CD4-positive, alpha-beta T cell treated with Interleukin-1 beta for 1 hour (primary cell): ENCODE results near the gene ZSCAN29.

Experiments
- DNase-seq, 2 donors: peaks; one replicate each; pipeline ENCODE4 v3.0.0-alpha.2; 2020 to 2022

Gene ZSCAN29

DNA sequence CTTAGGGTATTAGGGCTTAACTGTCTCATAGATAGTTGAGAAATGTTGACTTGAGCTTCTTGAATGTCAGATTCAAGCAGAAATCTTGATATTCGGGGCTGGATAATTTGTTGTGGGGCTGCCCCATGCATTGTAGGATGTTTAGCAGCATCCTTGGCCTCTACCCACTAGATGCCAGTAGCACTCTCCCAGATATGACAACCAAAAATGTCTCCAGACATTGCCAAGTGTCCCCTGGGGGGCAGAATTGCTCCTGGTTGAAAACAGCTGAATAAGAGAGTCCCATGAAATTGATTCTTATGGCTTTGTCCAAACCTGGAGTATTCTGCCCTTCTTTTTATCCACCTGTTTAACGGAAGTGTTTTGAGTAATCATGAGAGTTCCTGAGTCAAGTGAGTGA lies 24.5 kb downstream of the ZSCAN29 start:
- DNase-seq, result no peak

DNA sequence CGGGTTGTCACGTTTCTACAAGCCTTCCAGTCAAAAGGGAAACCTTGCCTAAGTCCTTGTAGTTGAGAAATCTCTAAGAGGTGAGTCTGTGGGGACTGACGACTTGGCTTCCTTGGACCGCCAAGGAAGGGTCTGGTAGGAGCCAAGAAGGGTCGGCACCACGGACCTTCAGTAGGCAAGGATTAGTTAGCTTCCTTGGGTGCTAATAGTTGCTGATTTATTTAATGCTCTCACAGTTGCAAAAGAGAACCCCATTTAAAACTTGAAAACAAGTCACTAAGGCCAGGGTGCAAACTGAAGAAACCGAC lies 40.1 kb downstream of the ZSCAN29 start:
- no peak for DNase-seq

DNA sequence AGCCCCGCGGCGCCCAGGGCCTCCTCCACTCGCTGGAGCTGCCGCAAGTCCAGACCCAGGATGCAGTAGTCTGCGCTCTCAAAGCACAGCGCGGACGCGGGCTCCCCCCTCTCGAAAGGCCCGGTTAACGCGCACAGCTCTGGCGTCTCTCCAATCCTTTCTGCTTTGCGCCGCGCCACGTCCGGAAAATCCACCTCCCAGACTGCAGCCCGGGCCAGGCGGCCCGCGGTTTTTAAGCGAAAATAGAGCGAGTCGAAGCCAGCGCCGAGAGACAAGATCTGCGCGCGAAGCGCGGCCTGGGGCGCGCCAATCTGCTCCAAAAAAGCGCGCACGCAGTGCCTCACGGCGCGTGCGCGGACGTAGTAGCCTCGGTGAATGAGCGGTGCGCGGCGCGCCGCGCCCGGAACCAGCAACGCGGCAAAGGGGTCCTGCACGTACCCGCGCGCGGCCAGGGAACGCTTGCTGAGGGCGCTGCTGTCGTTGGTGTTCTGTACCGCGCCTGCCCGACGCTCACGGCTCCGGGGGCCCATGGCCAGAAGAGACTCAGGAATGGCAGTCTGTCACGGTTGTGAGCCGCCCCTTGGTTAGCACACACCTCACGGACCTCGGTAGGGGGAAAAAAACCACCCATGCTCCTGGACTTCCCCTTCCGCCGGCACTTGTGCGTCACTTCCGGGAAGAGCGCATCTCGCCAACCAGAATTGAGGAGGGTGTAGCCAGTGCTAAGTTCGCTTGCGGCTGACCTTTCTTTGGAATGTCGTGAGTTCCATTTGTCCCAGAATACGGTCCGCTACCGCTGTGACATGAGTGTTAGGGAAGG lies 40.7 kb downstream of the ZSCAN29 start, which contains the start of gene LCMT2:
Gene LCMT2 (minus strand): TSS at position 614 of the 820 bp plus-strand sequence. CDS start 84 bp downstream, at position 530.
- DNase-seq, result peak; percentile 93

DNA sequence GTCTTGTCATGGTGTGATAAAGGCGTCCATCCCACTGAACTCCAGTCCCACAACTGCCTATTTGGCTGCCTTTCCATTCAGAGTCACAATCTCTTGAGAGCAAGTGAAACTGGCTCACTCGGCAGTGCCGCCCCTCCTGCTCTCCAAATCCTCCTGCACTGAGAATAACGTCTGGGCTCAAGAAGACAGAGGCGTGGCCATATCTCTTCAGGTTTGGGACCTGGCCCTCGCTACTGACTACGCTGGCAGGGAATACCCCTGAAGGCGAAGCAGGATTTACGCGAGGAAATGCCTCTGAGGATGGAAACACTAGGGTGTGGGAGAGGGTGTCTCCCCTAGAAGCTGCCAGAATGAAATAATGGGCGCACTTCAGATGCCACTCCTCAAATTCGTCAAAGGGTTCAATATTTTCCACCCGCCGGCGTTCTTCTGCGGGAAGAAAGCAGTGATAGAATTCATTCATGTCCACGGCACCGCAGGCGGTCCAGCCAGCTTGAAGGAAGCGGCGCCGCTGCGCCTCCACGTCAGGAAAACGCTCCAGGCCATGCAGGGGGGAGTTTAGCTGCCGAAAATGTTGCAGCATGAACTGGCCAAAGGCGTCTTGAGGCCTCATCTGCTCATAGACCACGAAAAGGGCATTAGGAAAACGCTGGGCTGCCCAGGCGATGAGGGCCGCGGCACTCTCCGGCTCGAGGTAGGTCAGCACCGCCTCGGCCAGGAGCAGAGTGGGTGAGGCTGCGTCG lies 41.5 kb downstream of the ZSCAN29 start:
- DNase-seq, result no peak

DNA sequence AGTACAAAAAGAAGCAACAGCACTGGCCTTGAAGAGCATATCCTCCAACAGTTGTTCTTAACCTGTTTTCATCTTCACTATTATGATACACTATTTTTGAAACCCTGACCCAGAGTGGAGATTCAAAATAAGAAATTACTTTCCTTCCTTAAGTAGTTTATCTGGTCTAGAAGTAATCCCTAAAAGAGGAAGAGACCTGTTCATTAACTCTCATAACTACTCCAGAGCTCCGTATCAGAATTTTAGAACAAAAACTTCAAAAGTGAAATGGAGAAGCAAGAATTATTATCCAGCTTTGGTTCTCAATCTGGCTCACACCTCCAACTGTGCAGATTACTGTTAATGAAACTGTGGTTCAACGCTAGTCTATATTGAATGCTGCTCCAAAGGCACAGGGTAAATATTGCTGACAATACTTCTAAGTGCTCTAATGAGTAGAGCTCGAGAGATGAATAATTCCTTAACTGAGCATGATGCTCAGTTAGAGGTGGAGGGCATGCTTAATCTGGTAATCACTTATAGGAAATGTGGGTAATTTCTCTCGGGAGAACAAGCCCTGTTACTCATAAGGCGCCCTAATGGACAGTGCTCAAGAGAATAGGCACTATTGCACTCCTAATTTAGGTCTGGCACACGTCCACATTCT lies 45.7 kb downstream of the ZSCAN29 start:
- DNase-seq, result no peak

DNA sequence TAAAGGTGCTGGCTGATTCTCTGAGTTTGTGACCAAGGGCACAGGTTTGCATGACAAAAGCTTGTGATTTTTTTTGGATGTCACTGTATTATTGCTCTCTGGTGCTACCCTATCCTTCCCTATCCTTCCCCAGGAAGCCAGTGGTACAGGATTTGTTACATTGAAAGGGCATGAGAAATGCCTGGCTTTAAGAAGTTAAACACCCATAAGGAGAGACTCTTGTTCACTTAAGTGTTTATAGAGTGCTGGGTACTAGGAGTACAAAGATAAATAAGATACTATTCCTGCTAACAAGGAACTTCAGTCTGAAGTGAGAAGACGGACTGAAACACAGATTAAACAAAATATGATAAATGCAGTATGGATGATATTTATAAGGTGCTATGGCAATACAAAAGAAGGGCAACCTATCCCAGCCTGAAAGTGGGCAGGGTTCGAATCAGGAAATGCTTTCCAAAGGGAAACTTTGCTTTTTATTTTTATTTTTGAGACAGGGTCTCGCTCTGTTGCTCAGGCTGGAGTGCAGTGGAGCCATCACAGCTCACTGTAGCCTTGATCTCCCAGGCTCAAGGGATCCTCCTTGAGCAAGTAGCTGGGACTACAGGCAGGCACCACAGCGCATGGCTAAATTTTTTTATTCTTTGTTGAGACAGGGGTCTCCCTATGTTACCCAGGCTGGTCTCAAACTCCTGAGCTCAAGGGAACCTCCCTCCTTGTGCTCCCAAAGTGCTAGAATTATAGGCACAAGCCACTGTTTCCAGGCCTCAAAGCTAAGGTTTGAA lies 51.7 kb downstream of the ZSCAN29 start:
- no peak for DNase-seq

DNA sequence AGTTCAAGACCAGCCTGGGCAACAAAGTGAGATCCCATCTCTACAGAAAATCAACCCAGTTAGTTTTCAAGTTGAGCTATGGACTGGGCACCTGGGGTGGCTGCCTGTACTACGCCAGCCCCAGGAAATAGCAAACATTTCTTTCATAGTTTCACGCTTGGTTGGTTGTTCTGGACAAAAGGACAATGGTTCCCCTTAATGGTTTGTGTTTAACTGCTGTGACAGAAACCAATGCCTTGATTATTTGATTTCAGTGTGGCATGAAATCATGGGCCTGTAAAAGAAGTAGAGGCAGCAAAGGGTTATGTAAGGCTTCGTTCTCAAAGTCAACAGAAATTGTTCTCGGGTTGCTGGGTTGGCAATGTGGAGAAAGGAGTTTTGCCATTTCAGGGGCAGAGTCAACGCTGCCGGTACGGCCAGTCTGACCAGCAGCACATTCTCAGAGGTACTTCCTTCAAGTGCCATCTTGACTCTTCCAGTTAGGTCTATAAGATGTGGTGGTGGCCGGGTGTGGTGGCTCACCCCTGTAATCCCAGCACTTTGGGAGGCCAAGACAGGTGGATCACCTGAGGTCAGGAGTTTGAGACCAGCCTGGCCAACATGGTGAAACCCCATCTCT lies 53.2 kb downstream of the ZSCAN29 start:
- no peak for DNase-seq

DNA sequence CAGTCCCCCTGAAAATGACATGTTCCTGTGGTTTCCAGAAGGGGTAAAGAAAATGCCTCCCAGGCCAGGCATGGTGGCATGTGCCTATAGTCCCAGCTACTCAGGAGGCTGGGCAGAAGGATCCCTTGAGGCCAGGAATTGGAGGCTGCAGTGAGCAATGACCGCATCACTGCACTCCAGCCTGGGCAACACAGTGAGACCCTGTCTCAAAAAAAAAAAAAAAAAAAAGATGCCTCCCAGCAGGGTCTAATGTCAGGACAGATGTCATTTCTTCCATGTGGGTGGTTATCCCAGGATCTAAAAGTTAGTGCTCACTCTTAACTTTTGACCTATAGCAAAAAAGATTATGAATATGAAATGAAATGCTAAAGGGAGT lies 53.9 kb downstream of the ZSCAN29 start:
- DNase-seq, result no peak

DNA sequence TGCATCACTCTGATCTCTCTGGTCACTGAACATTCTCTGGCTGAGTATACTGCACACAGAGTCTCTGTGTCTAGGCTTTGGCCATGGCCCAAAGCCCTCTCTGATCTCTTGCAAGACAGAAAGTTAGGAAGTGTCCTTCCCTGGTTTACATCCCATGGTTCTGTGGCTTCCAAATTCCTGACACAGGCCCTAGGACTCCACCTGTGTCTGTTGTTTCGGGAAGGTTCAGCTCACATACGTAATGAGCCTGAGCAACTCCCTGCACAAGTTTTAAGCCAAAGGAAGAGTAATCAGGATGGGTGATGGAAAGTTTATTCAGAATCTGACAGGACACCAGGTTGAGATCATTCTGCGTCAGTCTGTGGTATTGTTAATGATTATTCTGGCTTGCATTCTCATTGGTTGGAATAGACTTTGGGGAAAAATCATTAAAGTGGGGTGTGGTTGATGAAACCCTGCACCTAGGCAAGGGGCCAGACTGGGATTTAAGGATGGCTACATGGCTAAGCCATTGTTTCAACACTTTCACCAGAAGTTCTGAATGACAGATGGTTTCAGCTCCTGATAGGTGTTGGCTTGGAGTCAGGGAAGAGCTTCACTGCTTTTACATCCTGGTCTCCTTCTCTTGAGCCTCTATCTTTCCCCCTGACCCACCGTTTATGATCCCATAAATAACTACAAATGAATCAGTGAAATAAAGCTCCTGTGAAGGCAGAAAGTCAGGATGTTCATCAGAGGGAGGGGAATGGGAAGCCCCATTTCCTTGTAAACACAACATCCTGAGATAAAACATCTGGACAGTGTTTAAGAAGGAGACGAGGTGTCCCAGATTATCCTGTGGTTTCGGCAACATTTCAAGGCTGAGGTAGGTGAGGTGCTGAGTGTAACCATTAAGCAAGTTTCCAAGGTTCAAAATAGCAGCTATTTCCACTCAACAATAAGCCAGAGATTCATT lies 54.5 kb downstream of the ZSCAN29 start:
- DNase-seq, result no peak

DNA sequence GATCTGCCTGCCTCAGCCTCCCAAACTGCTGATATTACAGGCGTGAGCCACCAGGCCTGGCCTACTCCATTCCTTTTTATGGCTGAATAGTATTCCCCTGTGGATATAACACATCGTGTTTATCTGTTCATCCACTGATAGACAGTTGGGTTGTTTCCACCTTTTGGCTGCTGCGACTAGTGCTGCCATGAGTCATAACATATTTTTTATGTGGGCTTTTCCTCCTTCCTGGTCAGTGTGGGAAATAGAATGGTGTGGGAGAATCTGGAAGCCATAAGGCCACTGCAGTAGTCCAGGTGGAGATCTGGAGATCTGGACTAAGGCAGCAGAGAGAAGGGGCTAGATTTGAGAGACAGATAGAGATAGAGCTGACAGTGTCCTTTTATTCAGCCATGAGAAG lies 56.7 kb downstream of the ZSCAN29 start:
- DNase-seq, result no peak

DNA sequence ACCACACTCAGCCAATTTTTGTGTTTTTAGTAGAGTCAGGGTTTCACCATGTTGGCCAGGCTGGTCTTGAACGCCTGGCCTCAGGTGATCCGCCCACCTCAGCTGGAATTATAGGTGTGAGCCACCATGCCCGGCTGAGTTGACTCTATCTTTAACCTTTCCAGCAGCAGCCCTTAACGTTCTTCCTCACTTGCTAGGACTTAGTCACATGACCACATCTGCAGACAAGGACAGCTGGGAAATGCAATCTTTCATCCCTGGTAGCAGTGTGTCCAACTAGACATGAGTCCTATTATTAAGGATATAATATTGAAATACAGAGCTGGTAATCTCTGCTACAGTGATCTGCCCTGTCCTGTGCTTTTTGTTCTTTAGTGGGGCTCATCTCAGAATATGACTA lies 58.5 kb downstream of the ZSCAN29 start:
- no peak for DNase-seq
